Measurements from ENCODE around the gene FBN1.

FBN1 gene

DNA sequence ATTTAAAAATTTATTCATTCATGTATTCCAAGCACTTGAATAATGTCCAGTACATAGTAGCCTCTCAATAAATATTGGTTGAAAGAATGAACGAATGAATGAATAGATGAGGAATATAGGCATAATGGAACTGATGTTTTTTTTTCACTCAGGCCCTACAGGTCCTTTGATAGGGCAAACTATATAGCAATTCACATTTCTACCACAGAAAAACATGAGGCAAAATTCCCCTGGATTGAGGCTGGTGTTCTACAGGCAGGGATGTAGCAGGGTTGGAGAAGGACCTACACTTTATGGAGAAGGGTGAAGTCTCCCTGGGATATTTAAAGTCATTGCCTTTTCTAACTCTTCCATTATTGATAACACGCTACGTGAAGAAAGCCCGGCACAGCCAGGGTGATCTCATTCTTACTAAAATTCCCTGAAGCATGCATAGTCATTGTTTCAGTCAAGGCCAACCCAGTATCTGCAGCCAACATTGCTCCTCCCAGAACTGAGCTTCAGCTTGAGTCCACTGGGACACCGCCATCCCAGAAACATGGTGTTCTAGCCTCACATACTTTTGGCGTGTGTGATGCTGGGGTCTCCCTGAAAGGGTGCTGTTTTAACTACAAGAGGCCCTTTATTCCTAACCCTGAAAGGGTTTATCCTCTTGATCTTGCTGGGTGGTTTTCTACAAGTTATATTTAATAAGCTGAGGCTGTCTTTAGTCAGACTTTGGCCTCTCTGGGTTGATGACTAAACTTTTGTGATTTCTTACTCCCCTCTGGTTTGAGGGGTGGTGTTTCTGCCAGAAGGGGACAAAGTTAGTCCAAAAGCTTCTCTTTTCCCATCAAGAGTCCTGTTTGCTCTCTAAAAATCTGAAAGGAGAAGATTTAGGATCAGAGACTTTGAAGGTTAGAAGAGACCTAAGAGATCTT is 25.9 kb upstream of the FBN1 start:
- no peak for DNase-seq (ENCODE audit: low spot score)
- POLR2A ChIA-PET (ENCODE audit: low non-redundant PET), result no interaction called here
- H3K27ac ChIP-seq, result no peak overlapping the region
- CTCF ChIA-PET, result interaction anchor here (0.5 kb wide), 1 partner anchor 1554 kb away, joined by 3 read pairs; no protein-coding TSS in a partner anchor
- TF ChIP-seq, protein P1, sequence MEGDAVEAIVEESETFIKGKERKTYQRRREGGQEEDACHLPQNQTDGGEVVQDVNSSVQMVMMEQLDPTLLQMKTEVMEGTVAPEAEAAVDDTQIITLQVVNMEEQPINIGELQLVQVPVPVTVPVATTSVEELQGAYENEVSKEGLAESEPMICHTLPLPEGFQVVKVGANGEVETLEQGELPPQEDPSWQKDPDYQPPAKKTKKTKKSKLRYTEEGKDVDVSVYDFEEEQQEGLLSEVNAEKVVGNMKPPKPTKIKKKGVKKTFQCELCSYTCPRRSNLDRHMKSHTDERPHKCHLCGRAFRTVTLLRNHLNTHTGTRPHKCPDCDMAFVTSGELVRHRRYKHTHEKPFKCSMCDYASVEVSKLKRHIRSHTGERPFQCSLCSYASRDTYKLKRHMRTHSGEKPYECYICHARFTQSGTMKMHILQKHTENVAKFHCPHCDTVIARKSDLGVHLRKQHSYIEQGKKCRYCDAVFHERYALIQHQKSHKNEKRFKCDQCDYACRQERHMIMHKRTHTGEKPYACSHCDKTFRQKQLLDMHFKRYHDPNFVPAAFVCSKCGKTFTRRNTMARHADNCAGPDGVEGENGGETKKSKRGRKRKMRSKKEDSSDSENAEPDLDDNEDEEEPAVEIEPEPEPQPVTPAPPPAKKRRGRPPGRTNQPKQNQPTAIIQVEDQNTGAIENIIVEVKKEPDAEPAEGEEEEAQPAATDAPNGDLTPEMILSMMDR (conservative IDR thresholded peaks at IDR 0.05; ENCODE audit: low read depth), result no peak

- TF ChIP-seq, protein P1 (conservative IDR thresholded peaks at IDR 0.05; ENCODE audit: low read depth), result no peak
- ChIA-PET POLR2A (ENCODE audit: low non-redundant PET) (no interaction called here), CTCF (no interaction called here)
- DNase-seq (ENCODE audit: low spot score), result no peak
- no peak overlapping the region for H3K27ac ChIP-seq
Observed at GRCh38 chr15:48667701-48668100, 22.2 kb upstream of the FBN1 start.

DNA sequence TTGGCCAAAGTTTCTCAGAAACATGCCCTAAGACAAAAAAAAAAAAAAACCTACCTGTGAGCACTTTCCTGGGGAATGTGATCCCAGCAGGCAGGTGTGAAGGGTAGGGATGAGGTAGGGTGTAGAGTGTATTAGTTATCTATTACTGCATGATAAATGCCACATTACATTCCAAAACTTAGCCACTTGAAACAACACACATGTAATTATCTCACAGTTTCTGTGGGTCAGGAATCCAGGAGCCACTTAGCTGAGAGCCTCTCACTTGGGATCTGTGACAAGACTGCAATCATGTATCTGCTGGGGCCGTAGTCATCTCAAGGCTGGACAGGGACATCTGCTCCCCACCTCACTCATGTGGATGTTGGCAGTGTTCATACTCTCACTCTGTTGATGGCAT is 18.9 kb upstream of the FBN1 start:
- H3K27ac ChIP-seq, result no peak overlapping the region
- TF ChIP-seq, protein P1 (conservative IDR thresholded peaks at IDR 0.05; ENCODE audit: low read depth), result no peak
- DNase-seq (ENCODE audit: low spot score), result no peak
- POLR2A ChIA-PET (ENCODE audit: low non-redundant PET), result no interaction called here
- CTCF ChIA-PET, result no interaction called here

- TF ChIP-seq, protein P1 (conservative IDR thresholded peaks at IDR 0.05; ENCODE audit: low read depth), result no peak
- ChIA-PET CTCF (no interaction called here), POLR2A (ENCODE audit: low non-redundant PET) (no interaction called here)
- DNase-seq (ENCODE audit: low spot score), result no peak
- no peak overlapping the region for H3K27ac ChIP-seq
Observed at GRCh38 chr15:48657950-48658591, 12.6 kb upstream of the FBN1 start.

DNA sequence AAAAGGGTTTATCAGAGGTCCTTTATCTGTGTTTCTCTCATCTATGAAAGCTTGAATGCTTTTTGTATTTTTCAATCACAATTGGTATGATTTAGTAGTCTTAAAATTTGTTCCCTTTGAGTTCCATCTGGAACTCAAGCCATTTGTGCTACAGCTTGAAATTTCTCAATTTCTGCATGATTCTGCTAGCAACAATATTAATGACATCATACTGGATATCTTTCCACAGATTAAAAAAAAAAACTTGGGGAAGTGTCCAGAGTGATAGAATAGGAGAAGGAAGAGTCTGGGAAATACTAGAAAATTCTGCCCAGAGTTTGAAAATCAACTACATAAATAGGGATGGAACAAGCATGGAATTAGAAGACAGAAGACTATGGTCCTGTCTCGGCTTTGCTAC is 9.3 kb upstream of the FBN1 start:
- TF ChIP-seq, protein P1 (conservative IDR thresholded peaks at IDR 0.05; ENCODE audit: low read depth), result no peak
- H3K27ac ChIP-seq, result no peak overlapping the region
- ChIA-PET POLR2A (ENCODE audit: low non-redundant PET) (no interaction called here), CTCF (no interaction called here)
- no peak for DNase-seq (ENCODE audit: low spot score)

- POLR2A ChIA-PET (ENCODE audit: low non-redundant PET), result no interaction called here
- DNase-seq (ENCODE audit: low spot score), result no peak
- TF ChIP-seq, protein P1 (conservative IDR thresholded peaks at IDR 0.05; ENCODE audit: low read depth), result no peak
- no peak overlapping the region for H3K27ac ChIP-seq
- CTCF ChIA-PET, result no interaction called here
Observed at GRCh38 chr15:48653913-48654670, 8.6 kb upstream of the FBN1 start.
